ENCODE measurements around the gene HSP90B1. TPM values are rescaled to one million over a fixed set of nuclear protein-coding genes. Genes with fewer than 3 reads are reported as not detected.

The HSP90B1 gene
- total RNA-seq, 4 donors from 2014 or later, result 174 to 199 (median 191) TPM

DNA sequence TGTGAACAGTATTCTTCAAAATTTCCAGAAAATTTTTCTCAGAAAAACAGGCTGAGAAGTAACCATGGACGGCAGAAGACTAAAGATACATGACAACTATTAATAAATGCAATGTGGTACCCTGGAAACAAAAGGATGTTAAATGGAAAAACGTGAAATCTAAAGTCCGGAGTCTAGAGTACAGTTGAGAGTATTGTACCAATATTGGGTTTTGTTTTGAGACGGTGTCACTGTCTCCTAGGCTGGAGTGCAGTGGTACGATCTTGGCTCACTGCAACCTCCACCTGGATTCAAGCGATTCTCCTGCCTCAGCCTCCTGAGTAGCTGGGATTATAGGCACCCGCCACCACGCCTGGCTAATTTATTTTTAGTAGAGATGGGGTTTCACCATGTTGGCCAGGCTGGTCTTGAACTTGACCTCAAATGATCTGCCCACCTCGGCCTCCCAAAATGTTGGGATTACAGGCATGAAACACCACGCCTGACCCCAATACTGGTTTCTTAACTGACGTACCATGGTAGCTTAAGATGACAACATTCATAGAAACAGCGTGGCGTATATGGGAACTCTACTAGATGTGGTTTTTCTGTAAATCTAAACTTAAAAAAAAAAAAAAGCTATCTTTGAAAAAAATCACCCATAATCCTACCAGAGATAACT, 18.7 kb downstream of the HSP90B1 start:
- Histone ChIP-seq H3K4me1 (no peaks in the 10 kb centered on the region), H3K9me3 (no peaks in the 10 kb centered on the region), H3K4me3 (no peak overlapping the region), H3K27me3 (no peaks in the 10 kb centered on the region), H3K27ac (replicated peaks in 1 of 4) (no peak overlapping the region), H3K36me3 (peaks cover 63 to 100% (median 95%) of the 10 kb centered on the region in 4 donors)
- WGBS, result 85% methylated on average over 13 of the region's 13 CpGs
- intact Hi-C loops (cut with DNase I), result loop anchor here (5.0 to 10.0 kb wide), 2 partner anchors 153 to 174 kb away; no protein-coding TSS in a partner anchor
- TF ChIP-seq POLR2A (IDR thresholded peaks at IDR 0.05; ENCODE audit: low read depth) (no peak), POLR2AphosphoS5 (IDR thresholded peaks at IDR 0.05) (no peak), CTCF (IDR thresholded peaks at IDR 0.05) (no peak), EP300 (IDR thresholded peaks at IDR 0.05) (no peak)
- no peak for DNase-seq (ENCODE audit: extremely low spot score)

GRCh38 chr12:103952497-103952896, 22.3 kb downstream of the HSP90B1 start:
- 84% methylated on average over 1 of the region's 1 CpG for WGBS

DNA sequence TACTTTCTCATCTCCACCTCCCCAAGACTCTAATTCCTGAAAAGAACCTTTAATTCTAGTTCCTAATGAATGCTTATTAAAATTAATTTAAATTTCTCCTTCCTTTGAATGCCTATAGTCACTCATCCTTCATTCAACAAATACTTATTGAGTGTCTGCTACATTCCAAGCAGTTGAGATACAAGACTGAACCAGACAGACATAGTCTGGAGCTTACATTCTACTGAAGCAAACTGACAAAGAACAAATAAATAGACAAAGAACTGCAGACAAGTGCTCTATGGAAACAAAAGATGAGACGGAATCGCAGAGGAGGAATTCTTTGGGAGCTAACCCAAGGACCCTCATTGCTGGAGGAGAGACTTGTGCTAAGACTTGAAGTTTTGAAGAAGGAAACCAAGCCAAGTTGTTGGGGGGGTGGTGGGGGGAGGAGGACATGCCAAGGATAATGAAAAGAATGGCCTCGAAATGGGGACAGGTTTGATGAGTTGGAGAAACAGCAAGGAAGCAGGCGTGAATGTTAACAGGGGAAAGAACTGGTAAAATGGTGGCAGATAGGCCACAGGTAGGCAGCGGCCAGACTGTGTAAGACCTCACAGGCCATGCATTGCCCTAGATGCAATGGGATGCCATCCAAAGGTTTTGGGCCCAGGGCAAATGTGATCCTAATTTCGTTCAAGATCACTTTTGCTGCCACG, 25.8 kb downstream of the HSP90B1 start:
- no peaks in the 10 kb centered on the region for H3K9me3 ChIP-seq
- no peaks in the 10 kb centered on the region for H3K27me3 ChIP-seq
- intact Hi-C loops (cut with DNase I), result loop anchor here (2.0 kb wide), 1 partner anchor 23 kb away; no protein-coding TSS in a partner anchor
- peak overlapping the region; percentile 60 to 82 (median 78) for H3K4me3 ChIP-seq
- peaks cover 15 to 29% (median 28%) of the 10 kb centered on the region in 4 donors for H3K4me1 ChIP-seq
- DNase-seq (ENCODE audit: extremely low spot score), result no peak
- no peak for TF ChIP-seq POLR2AphosphoS5 (IDR thresholded peaks at IDR 0.05)
- TF ChIP-seq CTCF (IDR thresholded peaks at IDR 0.05), result no peak
- TF ChIP-seq EP300 (IDR thresholded peaks at IDR 0.05), result no peak
- TF ChIP-seq POLR2A (IDR thresholded peaks at IDR 0.05; ENCODE audit: low read depth), result no peak
- 15% methylated on average over 7 of the region's 7 CpGs for WGBS
- peak overlapping the region; percentile 83 to 89 (median 87) for H3K27ac ChIP-seq (replicated peaks in 1 of 4)
- peaks cover 9 to 38% (median 31%) of the 10 kb centered on the region in 4 donors for H3K36me3 ChIP-seq

More at GRCh38 chr12:103952497-103952896, 22.3 kb downstream of the HSP90B1 start:
- peaks cover 15 to 27% (median 25%) of the 10 kb centered on the region in 4 donors for H3K4me1 ChIP-seq
- DNase-seq (ENCODE audit: extremely low spot score), result no peak
- H3K27me3 ChIP-seq, result no peaks in the 10 kb centered on the region
- no peaks in the 10 kb centered on the region for H3K9me3 ChIP-seq
- intact Hi-C loops (cut with DNase I), result no loop called here
- no peak overlapping the region for H3K27ac ChIP-seq (replicated peaks in 1 of 4)
- TF ChIP-seq CTCF (IDR thresholded peaks at IDR 0.05) (no peak), POLR2AphosphoS5 (IDR thresholded peaks at IDR 0.05) (no peak), EP300 (IDR thresholded peaks at IDR 0.05) (no peak), POLR2A (IDR thresholded peaks at IDR 0.05; ENCODE audit: low read depth) (no peak)
- no peak overlapping the region for H3K4me3 ChIP-seq
- peaks cover 33 to 72% (median 63%) of the 10 kb centered on the region in 4 donors for H3K36me3 ChIP-seq

DNA sequence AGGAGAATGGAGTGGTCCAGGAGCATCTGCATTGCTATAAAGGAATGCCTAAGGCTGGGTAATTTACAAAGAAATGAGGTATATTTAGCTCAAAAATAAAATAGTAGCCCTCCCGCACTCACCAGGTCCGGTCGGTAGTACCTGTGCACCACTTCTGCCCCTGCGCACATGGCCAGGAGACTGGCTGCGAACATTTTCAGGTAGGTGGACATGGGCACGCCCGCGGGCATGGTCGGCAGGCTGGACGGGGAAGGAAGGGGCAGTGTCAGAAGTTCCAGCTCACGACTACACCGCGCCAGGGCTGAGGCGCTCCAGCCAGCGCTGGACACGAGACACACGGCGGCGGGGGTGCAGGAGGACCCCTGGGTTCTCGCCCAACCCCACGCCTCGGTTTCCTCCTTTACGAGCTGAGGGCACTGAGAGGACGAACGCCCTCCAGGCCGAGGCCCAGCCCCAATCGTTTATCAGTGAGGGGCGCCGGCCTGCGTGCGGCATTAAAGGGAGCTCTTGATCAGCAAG, 26.4 kb downstream of the HSP90B1 start:
- under 1% methylated on average over 30 of the region's 31 CpGs for WGBS
- Histone ChIP-seq H3K27me3 (no peaks in the 10 kb centered on the region), H3K4me3 (peak overlapping the region; percentile 60 to 82 (median 78)), H3K27ac (replicated peaks in 1 of 4) (peak overlapping the region; percentile 83 to 89 (median 87)), H3K4me1 (peaks cover 15 to 29% (median 28%) of the 10 kb centered on the region in 4 donors), H3K9me3 (no peaks in the 10 kb centered on the region), H3K36me3 (peaks cover 6 to 32% (median 25%) of the 10 kb centered on the region in 4 donors)
- DNase-seq (ENCODE audit: extremely low spot score), result no peak
- no peak for TF ChIP-seq CTCF (IDR thresholded peaks at IDR 0.05)
- TF ChIP-seq EP300 (IDR thresholded peaks at IDR 0.05), result no peak
- no peak for TF ChIP-seq POLR2AphosphoS5 (IDR thresholded peaks at IDR 0.05)
- TF ChIP-seq POLR2A (IDR thresholded peaks at IDR 0.05; ENCODE audit: low read depth), result no peak
- intact Hi-C loops (cut with DNase I), result loop anchor here (2.0 kb wide), 1 partner anchor 24 kb away; no protein-coding TSS in a partner anchor
